Measurements from ENCODE around the gene PRKCZ.
A peak's percentile ranks its signal among the peaks of the same experiment; 100 is the strongest.

Gene PRKCZ

DNA sequence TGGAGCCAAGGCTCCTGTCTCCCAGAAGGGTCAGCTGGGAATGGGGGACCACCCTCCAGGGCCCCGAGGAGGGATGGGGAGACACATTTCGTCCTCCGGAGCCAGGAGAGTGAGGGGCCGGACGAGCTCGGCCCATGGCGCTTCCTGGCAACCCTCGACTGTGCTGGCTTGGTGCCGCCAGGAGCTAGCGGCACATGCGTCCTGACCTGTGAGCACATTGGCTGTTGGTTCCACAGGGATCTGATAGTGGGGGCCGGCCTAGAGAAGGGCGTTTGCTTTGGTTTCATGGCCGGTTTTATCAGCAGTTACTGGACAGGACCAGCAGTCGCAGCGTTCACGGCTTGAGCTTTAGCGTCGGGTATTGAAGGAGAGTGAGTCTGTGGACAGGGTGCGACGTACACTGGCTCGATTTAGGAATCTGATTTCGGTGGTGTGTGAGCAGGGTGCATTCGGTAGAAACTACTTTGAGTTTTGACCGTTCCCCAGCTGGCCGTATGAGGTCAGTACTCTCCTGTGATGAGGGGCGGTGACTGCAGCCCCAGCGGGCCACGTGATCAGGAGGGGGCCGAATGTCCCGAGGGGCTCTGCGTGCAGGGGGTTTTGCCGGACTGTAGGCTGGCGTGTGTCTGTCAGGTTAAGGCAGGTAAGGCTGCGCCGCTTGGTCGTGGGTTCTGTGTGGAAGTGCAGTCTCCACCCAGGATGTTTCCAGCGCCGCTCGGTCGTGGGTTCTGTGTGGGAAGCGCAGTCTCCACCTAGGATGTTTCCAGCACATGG, 125.7 kb downstream of the PRKCZ start:
- no peak for DNase-seq (ENCODE audit: low read depth in 1 of 2, low spot score in 1 of 2)

DNA sequence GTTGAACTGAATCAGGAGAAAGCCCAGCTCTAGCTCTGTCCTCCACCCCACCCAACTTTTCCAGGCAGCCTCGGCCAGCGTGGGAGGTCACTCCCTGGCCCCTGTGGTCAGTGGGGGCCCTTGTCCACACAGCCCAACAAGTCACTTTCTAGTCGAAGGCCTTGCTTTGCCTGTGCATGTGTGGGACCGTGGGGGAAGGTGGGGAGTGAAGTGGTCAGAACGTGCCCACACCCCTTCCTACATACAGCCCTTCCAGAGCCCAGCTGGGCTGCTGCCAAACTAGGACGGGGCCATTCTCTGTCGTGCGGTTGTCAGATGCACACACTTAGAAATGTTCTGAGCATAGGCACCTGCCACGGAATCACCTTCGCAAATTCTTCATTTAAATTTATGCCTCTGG, 126.4 kb downstream of the PRKCZ start:
- DNase-seq (ENCODE audit: low read depth in 1 of 2, low spot score in 1 of 2) = no peak

DNA sequence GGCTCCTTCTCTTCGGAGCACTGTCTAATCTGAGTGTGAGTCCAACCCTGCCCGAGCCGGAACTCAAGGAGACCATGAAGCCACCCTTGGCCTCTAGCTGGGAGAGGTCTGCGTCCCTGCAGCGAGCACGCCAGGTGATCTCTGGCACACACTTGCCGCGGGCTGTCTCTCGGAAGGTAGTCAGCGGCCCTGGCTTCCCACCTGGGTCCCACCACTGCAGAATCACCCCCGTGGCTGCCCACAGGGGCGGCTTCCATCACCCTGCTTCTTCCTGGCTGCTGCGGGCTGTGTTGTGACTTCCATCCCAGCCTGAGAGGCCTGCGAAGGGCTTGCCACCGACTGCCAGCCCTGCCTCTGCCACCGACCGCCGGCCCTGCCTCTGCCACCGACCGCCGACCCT, 127.3 kb downstream of the PRKCZ start:
- DNase-seq (ENCODE audit: low read depth in 1 of 2, low spot score in 1 of 2) = no peak

DNA sequence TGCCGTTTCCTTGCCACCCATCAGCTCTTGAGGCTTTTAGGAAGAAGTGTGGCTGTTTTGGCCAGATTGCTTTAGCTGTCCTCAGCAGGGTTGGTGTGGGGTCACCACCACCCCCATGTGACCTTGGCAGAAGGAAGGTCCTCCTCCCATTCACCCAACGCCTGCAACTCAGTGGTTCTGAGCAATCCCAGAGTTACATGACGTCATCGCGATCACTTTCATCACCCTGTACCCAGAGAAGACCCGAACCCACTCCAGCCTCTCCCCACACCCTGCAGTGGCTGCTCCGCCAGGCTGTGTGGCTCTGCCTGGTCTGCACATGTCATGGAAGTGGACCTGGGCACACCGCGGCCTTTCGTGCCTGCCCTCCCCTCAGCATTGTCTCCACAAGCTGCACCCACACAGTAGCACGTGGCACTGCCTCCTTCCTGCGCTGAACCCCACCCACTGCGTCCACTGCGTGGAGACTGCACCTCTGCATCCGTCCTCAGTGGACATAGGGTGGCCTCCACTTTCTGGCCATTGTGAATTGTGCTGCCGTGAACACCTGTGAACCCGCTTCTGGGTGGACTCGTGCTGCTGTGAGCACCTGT, 127.8 kb downstream of the PRKCZ start:
- DNase-seq (ENCODE audit: low read depth in 1 of 2, low spot score in 1 of 2) = no peak

GRCh38 chr1:2178875-2179274, 128.7 kb downstream of the PRKCZ start:
- no peak for DNase-seq (ENCODE audit: low read depth in 1 of 2, low spot score in 1 of 2)

DNA sequence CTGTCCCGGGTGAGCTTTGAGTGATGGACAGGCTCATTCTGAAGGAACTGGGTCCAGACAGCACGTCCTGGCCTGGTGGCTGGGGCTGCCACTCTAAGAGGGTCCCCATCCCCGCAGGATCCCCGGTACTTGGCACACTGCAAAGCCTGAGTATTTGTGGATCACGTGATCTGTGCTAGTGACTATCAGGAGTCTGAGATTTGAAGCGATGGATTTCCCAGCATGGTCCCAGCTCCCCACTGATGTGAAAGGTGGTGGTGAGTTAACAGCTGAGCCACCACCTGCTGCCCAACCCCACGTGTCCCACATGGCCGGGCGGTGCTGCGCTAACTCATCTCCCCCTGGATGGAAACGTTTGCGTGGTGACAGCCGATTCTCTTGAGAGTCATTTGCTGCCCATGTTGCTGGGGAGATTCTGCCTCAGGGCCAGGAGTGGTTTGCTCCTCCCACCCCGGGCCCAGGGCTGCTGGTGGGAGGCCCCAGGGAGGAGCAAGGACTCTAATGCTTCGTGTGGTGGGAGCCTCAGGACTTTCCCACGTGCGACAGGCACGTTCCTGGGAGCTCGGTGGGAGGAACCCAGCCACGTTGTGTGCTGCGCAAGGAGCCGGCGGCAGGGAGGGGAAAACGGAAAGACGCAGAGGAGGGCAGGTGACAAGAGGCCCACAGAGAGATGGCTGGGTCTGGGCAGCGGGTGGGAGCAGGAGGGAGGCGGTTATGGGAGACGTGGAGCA, 129.2 kb downstream of the PRKCZ start:
- no peak for DNase-seq (ENCODE audit: low read depth in 1 of 2, low spot score in 1 of 2)

- DNase-seq (ENCODE audit: low read depth in 1 of 2, low spot score in 1 of 2) = no peak
Measured at GRCh38 chr1:2180297-2181245, 130.4 kb downstream of the PRKCZ start.

- no peak for DNase-seq (ENCODE audit: low read depth in 1 of 2, low spot score in 1 of 2)
Measured at GRCh38 chr1:2181271-2181670, 131.1 kb downstream of the PRKCZ start.

GRCh38 chr1:2181752-2182151, 131.5 kb downstream of the PRKCZ start:
- DNase-seq (ENCODE audit: low read depth in 1 of 2, low spot score in 1 of 2) = no peak

GRCh38 chr1:2182376-2182775, 132.2 kb downstream of the PRKCZ start:
- no peak for DNase-seq (ENCODE audit: low read depth in 1 of 2, low spot score in 1 of 2)

- DNase-seq (ENCODE audit: low read depth in 1 of 2, low spot score in 1 of 2) = no peak
Measured at GRCh38 chr1:2183937-2184334, 133.7 kb downstream of the PRKCZ start.

- DNase-seq (ENCODE audit: low read depth in 1 of 2, low spot score in 1 of 2) = no peak
Measured at GRCh38 chr1:2184531-2184930, 134.3 kb downstream of the PRKCZ start.

GRCh38 chr1:2184934-2185333, 134.7 kb downstream of the PRKCZ start:
- DNase-seq (ENCODE audit: low read depth in 1 of 2, low spot score in 1 of 2) = no peak

- no peak for DNase-seq (ENCODE audit: low read depth in 1 of 2, low spot score in 1 of 2)
Measured at GRCh38 chr1:2185880-2186855, 136.0 kb downstream of the PRKCZ start.

DNA sequence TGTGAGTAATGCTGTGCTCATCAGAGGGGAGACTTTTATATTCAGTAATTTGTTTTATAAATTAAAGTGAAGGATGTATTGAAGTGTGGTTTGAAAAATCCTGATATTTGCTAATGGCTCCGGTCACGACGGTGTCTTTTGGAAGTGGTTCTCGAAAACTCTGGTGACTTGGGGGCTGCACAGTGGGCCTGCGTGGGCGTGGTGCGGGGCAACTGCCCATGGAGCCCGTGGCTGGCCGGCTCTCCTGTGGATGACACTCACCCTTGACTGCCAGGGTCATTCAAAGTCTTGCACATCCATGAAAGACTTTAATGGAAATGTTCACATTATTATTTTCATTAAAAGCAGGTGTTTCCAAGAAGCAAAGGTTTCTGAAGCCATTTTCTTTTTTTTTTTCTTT, 136.7 kb downstream of the PRKCZ start:
- no peak for DNase-seq (ENCODE audit: low read depth in 1 of 2, low spot score in 1 of 2)

DNA sequence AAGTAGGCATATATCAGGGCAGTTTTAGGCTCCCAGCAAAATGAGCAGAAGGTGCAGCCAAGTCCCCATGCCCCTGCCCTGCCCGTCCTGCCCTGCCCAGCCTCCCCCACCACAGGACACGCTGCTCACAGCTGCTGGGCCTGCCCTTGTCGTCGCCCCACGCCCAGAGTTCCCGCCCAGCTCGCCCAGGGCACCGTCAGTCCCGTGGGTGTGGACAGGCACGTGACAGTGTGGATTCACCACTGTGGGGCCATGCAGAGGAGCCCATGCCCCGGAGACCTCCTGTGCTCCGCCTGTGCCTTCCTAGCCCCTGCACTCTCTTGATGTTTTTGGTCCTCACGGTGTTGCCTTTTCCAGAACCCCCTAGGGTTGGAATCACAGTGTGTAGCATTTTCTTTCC, 137.4 kb downstream of the PRKCZ start:
- no peak for DNase-seq (ENCODE audit: low read depth in 1 of 2, low spot score in 1 of 2)

GRCh38 chr1:2188336-2188735, 138.1 kb downstream of the PRKCZ start:
- no peak for DNase-seq (ENCODE audit: low read depth in 1 of 2, low spot score in 1 of 2)

- DNase-seq (ENCODE audit: low read depth in 1 of 2, low spot score in 1 of 2) = peak; percentile 83 to 84
Measured at GRCh38 chr1:2189459-2190425, 139.5 kb downstream of the PRKCZ start.

- no peak for DNase-seq (ENCODE audit: low read depth in 1 of 2, low spot score in 1 of 2)
Measured at GRCh38 chr1:2190491-2190976, 140.3 kb downstream of the PRKCZ start.

Data from activated T-helper 1 cell treated with anti-CD3 and anti-CD28 coated beads, Interleukin-2, amount 50 U/mL, for 16 hours (primary cell).